ENCODE data around the gene LZTS3. TPM values are rescaled to one million over a fixed set of nuclear protein-coding genes. Genes with fewer than 3 reads are reported as not detected.

LZTS3 gene
- total RNA-seq, 1 donor from 2014 or later: 14.2 TPM

DNA sequence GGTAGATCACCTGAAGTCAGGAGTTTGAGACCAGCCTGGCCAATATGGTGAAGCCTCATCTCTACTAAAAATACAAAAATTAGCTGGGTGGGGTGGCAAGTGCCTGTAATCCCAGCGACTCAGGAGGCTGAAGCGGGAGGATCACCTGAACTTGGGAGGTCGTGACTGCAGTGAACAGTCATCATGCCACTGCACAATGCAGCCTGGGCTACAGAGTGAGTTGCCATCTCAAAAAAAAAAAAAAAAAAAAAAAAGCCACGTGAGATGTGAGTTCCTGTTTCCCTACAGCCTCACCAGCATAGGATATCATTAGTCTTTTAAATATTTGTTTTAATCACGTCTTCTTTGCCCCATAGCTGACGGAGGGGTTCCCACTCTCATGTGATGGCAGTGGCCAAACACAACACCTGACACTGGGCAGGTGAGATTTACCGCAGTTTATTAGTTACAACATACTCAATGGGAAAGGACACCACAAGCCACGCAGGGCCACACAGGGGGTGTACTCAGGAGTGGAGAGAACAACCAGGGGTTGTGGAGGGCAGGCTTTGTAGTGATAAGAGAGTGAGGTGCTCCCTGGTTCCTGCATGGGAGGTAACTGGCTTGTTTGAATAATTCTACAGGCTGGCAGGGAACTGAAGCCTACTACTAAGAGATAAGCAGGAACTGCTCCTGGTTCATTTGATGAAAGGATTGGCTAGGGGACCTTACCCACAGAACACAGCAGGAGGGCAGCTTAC is 4.6 kb upstream of the LZTS3 start:
- peaks cover 2% of the 10 kb centered on the region for H3K36me3 Mint-ChIP-seq
- H3K4me3 Mint-ChIP-seq: no peak overlapping the region
- no peak for DNase-seq (ENCODE audit: low spot score in 2 of 2, unreplicated experiment in 2 of 2)
- H3K27me3 Mint-ChIP-seq (ENCODE audit: low read depth): no peaks in the 10 kb centered on the region
- H3K4me1 Mint-ChIP-seq: peaks cover 18% of the 10 kb centered on the region
- H3K27ac Mint-ChIP-seq: no peak overlapping the region
- H3K9me3 Mint-ChIP-seq: no peaks in the 10 kb centered on the region
- TF ChIP-seq, protein P1, sequence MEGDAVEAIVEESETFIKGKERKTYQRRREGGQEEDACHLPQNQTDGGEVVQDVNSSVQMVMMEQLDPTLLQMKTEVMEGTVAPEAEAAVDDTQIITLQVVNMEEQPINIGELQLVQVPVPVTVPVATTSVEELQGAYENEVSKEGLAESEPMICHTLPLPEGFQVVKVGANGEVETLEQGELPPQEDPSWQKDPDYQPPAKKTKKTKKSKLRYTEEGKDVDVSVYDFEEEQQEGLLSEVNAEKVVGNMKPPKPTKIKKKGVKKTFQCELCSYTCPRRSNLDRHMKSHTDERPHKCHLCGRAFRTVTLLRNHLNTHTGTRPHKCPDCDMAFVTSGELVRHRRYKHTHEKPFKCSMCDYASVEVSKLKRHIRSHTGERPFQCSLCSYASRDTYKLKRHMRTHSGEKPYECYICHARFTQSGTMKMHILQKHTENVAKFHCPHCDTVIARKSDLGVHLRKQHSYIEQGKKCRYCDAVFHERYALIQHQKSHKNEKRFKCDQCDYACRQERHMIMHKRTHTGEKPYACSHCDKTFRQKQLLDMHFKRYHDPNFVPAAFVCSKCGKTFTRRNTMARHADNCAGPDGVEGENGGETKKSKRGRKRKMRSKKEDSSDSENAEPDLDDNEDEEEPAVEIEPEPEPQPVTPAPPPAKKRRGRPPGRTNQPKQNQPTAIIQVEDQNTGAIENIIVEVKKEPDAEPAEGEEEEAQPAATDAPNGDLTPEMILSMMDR (IDR thresholded peaks at IDR 0.05; ENCODE audit: unreplicated experiment): no peak

DNA sequence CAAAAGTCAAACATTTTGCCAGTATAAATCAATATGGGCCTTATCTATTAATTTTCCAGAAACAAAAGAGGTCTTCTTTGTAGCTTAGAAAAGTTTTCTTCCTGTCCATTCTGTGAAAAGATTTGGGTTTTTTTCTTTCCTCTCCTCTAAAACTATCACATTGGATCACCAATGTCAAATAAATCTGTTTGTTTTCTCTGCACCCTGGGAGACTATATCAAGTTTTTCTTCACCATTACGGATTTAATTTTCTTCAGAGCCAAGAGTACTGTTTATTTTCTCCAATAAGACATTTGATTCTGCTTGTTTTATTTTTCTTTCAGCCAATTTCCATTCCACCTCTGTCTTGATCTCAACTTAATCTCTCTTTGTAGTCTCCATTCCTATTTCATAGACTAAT is 1.9 kb upstream of the LZTS3 start:
- H3K4me1 Mint-ChIP-seq: peaks cover 20% of the 10 kb centered on the region
- no peaks in the 10 kb centered on the region for H3K9me3 Mint-ChIP-seq
- TF ChIP-seq, protein P1 (IDR thresholded peaks at IDR 0.05; ENCODE audit: unreplicated experiment): no peak
- H3K36me3 Mint-ChIP-seq: peaks cover under 1% of the 10 kb centered on the region
- peak overlapping the region; percentile 94 for H3K4me3 Mint-ChIP-seq
- peaks cover 18% of the 10 kb centered on the region for H3K27me3 Mint-ChIP-seq (ENCODE audit: low read depth)
- H3K27ac Mint-ChIP-seq: peak overlapping the region; percentile 23
- DNase-seq (ENCODE audit: low spot score in 2 of 2, unreplicated experiment in 2 of 2): no peak

DNA sequence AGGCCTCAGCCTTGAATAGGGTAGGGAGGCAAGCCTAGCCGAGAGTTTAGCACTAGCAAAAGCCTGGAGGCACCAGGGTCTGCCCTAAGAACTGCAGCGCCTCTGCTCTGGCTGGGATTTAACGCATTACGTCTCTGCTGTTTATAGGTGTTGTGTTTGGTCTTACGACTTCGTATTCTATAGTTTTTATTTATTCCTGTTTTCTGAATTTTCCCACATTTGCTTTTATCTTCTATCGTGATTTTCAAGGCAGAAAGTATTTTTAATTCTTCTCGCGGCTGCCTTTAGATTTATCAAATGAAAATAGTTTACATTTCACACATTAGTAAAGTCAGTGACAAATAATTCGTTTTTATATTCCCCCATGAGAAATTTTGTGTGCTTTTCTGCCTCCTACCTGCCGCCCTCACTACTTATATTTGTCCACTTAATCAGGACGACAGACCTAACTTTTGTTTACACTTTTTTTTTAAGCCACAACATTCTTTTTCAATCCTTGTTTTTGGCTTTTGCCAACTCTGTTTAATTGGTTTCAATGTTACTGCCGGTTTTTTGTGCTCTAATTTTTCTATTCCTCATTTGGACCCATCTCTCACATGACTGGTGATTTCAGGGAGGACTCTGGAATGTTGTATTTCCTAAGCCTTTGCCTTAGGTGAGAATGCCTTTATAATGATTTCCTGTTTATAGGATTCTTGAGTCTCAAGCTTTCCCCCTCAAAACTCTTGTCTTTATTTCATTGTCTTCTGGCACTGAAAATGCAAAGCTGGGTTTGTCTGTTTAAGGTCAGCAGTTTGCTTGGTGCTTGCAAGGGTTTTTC is 1.3 kb upstream of the LZTS3 start:
- H3K27ac Mint-ChIP-seq: peak overlapping the region; percentile 89
- DNase-seq (ENCODE audit: low spot score in 2 of 2, unreplicated experiment in 2 of 2): no peak
- H3K36me3 Mint-ChIP-seq: peaks cover 2% of the 10 kb centered on the region
- H3K4me3 Mint-ChIP-seq: peak overlapping the region; percentile 94
- H3K9me3 Mint-ChIP-seq: no peaks in the 10 kb centered on the region
- peaks cover 20% of the 10 kb centered on the region for H3K4me1 Mint-ChIP-seq
- peaks cover 20% of the 10 kb centered on the region for H3K27me3 Mint-ChIP-seq (ENCODE audit: low read depth)
- TF ChIP-seq, protein P1 (IDR thresholded peaks at IDR 0.05; ENCODE audit: unreplicated experiment): no peak

DNA sequence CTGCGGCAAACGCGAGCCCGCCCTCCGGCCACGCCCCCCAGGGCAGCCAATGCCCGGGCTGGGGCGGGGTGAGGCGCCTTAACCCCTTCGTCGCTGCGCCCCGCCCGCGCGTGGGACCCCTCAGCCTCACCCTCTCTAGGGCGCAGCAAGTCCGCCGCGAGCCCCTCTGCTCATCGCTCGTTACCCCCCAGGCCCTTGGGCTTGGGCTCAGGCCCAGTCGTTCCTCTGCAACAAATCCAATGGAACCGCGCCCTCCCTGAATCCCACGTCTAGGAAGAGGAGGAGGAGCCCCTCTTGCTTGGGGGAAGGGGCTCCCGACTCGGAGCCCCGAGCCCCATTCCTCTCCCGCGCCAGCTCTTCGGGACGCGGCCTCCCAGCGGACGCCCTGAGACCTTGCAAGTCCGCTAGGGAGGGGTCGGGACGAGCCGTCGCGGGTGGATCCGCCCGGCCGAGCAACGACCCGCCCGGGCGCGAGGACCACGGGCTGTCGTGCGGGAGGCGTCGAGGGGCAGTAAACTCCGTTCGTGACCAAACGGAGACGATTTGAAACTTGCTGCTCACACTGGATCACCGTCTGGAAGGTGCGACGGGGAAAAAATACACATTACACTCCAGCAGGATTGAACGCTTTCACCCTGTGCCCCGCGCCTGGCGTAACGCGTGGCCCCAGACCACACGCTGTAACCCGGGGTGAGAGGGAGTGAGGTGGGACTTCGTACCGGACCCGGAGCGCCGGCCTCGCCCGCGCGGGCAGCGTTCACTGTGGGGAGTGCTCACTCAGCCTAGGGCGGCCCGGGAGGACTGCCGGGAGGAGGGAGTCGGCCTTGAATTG is 477 bp upstream of the LZTS3 start:
- H3K9me3 Mint-ChIP-seq: no peaks in the 10 kb centered on the region
- peak; percentile 94 to 96 for DNase-seq (ENCODE audit: low spot score in 2 of 2, unreplicated experiment in 2 of 2)
- TF ChIP-seq, protein P1 (IDR thresholded peaks at IDR 0.05; ENCODE audit: unreplicated experiment): no peak
- peaks cover 25% of the 10 kb centered on the region for H3K27me3 Mint-ChIP-seq (ENCODE audit: low read depth)
- peaks cover 21% of the 10 kb centered on the region for H3K4me1 Mint-ChIP-seq
- peak overlapping the region; percentile 94 for H3K4me3 Mint-ChIP-seq
- peaks cover 2% of the 10 kb centered on the region for H3K36me3 Mint-ChIP-seq
- peak overlapping the region; percentile 89 for H3K27ac Mint-ChIP-seq

DNA sequence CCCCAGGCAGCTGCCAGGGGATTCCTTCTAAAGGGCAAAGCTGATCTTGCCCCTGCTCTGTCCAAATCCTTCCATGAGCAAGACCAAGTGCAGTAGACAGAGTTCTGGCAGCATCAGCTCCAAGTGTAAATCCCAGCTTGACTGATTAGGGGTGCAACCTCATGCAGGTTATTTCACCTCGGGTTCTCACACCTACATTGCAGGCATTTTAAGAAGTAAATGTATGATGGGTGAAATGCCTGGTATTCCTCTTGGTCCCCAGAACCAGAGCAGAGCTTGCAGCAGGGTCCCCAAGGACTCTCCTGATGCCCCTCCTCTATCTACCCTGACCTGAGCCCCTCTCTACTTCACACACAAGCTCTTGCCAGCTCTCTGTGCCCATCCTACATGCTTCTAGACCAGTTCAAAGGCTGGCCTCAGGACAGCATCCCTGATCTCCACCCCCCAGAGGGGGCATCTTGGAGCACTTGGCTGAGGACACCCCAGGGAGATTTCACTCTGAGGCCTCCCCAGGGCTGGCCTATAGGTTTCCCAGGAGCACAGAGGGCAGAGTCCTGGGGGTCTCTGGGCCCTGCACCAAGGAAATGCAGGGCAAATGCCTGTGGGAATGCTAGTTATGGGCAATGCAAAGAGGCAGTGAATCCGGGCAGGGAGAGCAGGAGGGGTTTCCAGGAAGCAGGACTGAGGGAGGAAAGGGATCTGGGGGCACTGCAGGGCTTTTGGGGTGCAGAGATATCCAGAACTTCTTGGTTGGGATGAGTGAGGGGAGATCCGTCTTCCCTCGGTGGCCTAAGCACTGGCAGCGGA is 1.0 kb downstream of the LZTS3 start:
- DNase-seq (ENCODE audit: low spot score in 2 of 2, unreplicated experiment in 2 of 2): no peak
- Mint-ChIP-seq H3K4me1 (peaks cover 27% of the 10 kb centered on the region), H3K4me3 (peak overlapping the region; percentile 78), H3K27me3 (ENCODE audit: low read depth) (peaks cover 31% of the 10 kb centered on the region), H3K27ac (peak overlapping the region; percentile 67), H3K9me3 (no peaks in the 10 kb centered on the region), H3K36me3 (peaks cover 2% of the 10 kb centered on the region)
- TF ChIP-seq, protein P1 (IDR thresholded peaks at IDR 0.05; ENCODE audit: unreplicated experiment): no peak
